IPS-20b (cell line): ENCODE measurements around the gene THSD4.
A peak's percentile ranks its signal among the peaks of the same experiment; 100 is the strongest.

Experiments
- H3K27ac ChIP-seq: one replicate; pipeline ENCODE4 v1.5.1; 2013; ENCODE audit warnings: low read length
- H3K27me3 ChIP-seq: 2 replicates; pipeline ENCODE4 v1.6.1; 2013; ENCODE audit warnings: mild to moderate bottlenecking, low read length, inconsistent platforms; ENCODE audit not compliant: insufficient read depth
- H3K36me3 ChIP-seq: 2 replicates; pipeline ENCODE4 v1.6.1; 2013; ENCODE audit warnings: low read depth, mild to moderate bottlenecking, inconsistent platforms, low read length, moderate library complexity; ENCODE audit not compliant: insufficient read depth
- H3K4me1 ChIP-seq: 2 replicates; pipeline ENCODE4 v1.6.1; 2013; ENCODE audit warnings: mild to moderate bottlenecking, control low read depth, inconsistent platforms, low read length, moderate library complexity; ENCODE audit not compliant: insufficient read depth
- H3K4me3 ChIP-seq: 2 replicates; pipeline ENCODE4 v1.5.1; 2013; ENCODE audit warnings: mild to moderate bottlenecking, low read length, inconsistent platforms
- H3K9ac ChIP-seq: 2 replicates; pipeline ENCODE4 v1.6.1; 2013; ENCODE audit warnings: low read depth, mild to moderate bottlenecking, inconsistent platforms, low read length, moderate library complexity
- H3K9me3 ChIP-seq: 2 replicates; pipeline ENCODE4 v1.6.1; 2013; ENCODE audit warnings: mild to moderate bottlenecking, low read depth, low read length, inconsistent platforms; ENCODE audit not compliant: insufficient read depth

THSD4 gene

GRCh38 chr15:71758711-71759110, 643.4 kb downstream of the THSD4 start:
- no peak overlapping the region for H3K9ac ChIP-seq
- no peak overlapping the region for H3K4me3 ChIP-seq
- no peaks in the 10 kb centered on the region for H3K27me3 ChIP-seq
- H3K36me3 ChIP-seq, result no peaks in the 10 kb centered on the region
- no peaks in the 10 kb centered on the region for H3K4me1 ChIP-seq
- H3K9me3 ChIP-seq, result peaks cover 16% of the 10 kb centered on the region; the same call in 1 of the 2 replicates
- no peak overlapping the region for H3K27ac ChIP-seq

DNA sequence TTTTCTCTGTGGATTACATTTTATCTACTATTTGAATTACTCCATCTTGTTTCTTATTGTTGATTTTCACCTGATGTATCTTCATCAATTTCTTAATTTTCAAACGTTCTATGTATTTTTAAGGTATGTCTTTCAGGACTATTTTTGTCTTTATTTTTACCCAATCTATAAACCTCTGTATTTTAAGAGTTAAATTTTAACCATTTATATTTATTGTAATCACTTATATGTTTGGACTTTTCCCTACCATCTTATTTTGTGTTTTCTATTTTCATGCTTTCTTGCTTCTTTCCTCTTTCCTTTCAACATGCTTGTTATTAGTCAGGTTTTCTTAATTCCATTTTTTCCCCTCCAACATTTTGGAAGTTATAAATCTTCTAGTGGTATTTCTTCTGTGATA, 645.6 kb downstream of the THSD4 start:
- no peak overlapping the region for H3K4me3 ChIP-seq
- no peaks in the 10 kb centered on the region for H3K36me3 ChIP-seq
- H3K9me3 ChIP-seq, result peaks cover 16% of the 10 kb centered on the region; the same call in 1 of the 2 replicates
- no peaks in the 10 kb centered on the region for H3K4me1 ChIP-seq
- no peak overlapping the region for H3K27ac ChIP-seq
- H3K9ac ChIP-seq, result no peak overlapping the region
- no peaks in the 10 kb centered on the region for H3K27me3 ChIP-seq

DNA sequence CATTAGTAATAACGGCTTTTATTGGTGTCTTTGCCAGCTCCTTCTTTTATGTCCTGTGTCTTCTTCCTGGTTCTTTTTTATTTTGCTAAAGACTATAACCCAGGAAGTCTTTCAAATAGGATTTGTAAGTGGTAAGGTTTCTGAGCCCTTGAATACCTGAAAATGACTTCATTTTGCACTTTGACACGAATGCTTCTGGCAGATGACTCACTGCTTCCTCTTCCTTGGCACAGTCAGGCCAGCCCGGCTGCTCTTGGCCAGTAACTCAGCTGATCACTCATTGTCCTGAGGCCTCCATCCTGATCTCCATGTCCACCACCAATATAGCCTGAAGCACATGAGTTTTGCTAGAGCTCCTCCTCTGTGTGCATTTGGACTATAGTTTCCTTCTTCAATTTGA, 646.4 kb downstream of the THSD4 start:
- no peak overlapping the region for H3K9ac ChIP-seq
- H3K27me3 ChIP-seq, result no peaks in the 10 kb centered on the region
- H3K36me3 ChIP-seq, result no peaks in the 10 kb centered on the region
- H3K27ac ChIP-seq, result no peak overlapping the region
- no peak overlapping the region for H3K4me3 ChIP-seq
- H3K9me3 ChIP-seq, result peaks cover 19% of the 10 kb centered on the region
- H3K4me1 ChIP-seq, result no peaks in the 10 kb centered on the region

DNA sequence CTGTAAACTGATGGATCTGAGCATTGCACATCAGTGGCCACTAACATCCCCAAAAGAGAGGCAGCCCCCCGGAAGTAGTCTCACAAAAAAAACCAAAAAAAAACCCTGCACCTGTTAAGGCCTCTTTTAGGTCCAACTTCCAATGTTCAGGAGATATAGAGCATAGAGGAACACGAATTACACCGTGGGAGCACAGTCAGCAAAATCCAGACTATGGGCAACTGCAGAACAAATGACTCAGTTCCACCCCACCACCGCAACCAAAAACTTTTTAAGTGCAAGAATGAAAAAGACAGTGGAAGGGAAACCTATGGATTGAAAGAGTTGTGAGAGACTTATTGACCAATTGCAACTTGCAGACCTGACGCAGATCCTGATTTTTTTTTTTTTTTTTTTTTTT, 652.9 kb downstream of the THSD4 start:
- Histone ChIP-seq H3K27ac (no peak overlapping the region), H3K36me3 (no peaks in the 10 kb centered on the region)

DNA sequence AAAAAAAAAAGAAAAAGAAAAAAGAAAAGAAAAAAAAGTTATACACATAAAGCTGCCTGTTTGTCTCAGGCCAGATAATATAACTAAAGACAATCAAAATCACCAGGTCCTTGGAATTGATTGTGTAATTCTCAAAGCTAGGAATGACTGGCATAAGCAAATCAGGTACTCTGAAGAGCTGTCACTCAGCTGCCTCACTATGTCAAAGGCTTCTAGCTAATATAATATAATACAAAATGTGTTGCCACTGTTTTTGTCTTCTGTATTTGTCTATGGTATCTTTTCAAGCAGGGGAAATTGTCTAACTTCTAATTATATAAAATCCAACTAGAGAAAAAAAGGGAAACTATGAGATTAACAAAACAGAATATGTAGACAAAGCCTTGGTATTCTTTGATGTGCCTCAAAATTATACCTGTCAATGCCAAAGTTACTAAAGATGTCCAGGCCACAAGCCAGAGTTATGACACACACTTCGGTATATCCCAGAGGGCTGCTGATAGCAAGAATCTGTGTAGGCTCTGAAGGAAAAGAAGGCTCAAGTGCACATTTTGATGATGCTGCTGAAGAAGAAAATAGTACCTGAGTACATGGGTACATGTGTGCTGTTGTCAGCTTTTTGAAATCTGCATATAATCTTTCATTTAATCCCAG, 658.1 kb downstream of the THSD4 start:
- no peak overlapping the region for H3K9ac ChIP-seq
- no peaks in the 10 kb centered on the region for H3K4me1 ChIP-seq
- no peaks in the 10 kb centered on the region for H3K36me3 ChIP-seq
- no peak overlapping the region for H3K4me3 ChIP-seq
- no peaks in the 10 kb centered on the region for H3K9me3 ChIP-seq
- H3K27ac ChIP-seq, result no peak overlapping the region
- H3K27me3 ChIP-seq, result no peaks in the 10 kb centered on the region

More for the DNA sequence above, 652.9 kb downstream of the THSD4 start:
- Histone ChIP-seq H3K9me3 (peaks cover 4% of the 10 kb centered on the region; the same call in 1 of the 2 replicates), H3K4me3 (no peak overlapping the region), H3K4me1 (no peaks in the 10 kb centered on the region), H3K27me3 (no peaks in the 10 kb centered on the region), H3K9ac (no peak overlapping the region)

- no peak overlapping the region for H3K27ac ChIP-seq
- no peaks in the 10 kb centered on the region for H3K36me3 ChIP-seq
- no peak overlapping the region for H3K4me3 ChIP-seq
Observed at GRCh38 chr15:71775856-71776255, 660.6 kb downstream of the THSD4 start.

GRCh38 chr15:71776304-71776703, 661.0 kb downstream of the THSD4 start:
- H3K9me3 ChIP-seq, result no peaks in the 10 kb centered on the region
- H3K4me3 ChIP-seq, result no peak overlapping the region
- H3K9ac ChIP-seq, result no peak overlapping the region
- H3K4me1 ChIP-seq, result peaks cover 4% of the 10 kb centered on the region; the same call in 1 of the 2 replicates
- no peaks in the 10 kb centered on the region for H3K27me3 ChIP-seq
- no peak overlapping the region for H3K27ac ChIP-seq
- H3K36me3 ChIP-seq, result no peaks in the 10 kb centered on the region

More at GRCh38 chr15:71775856-71776255, 660.6 kb downstream of the THSD4 start:
- no peaks in the 10 kb centered on the region for H3K9me3 ChIP-seq
- no peak overlapping the region for H3K9ac ChIP-seq
- peaks cover 4% of the 10 kb centered on the region; the same call in 1 of the 2 replicates for H3K4me1 ChIP-seq
- no peaks in the 10 kb centered on the region for H3K27me3 ChIP-seq

- Histone ChIP-seq H3K36me3 (no peaks in the 10 kb centered on the region), H3K9ac (no peak overlapping the region), H3K27ac (no peak overlapping the region), H3K4me3 (no peak overlapping the region), H3K4me1 (peaks cover 4% of the 10 kb centered on the region; the same call in 1 of the 2 replicates), H3K27me3 (no peaks in the 10 kb centered on the region), H3K9me3 (no peaks in the 10 kb centered on the region)
Observed at GRCh38 chr15:71777216-71777943, 662.1 kb downstream of the THSD4 start.

DNA sequence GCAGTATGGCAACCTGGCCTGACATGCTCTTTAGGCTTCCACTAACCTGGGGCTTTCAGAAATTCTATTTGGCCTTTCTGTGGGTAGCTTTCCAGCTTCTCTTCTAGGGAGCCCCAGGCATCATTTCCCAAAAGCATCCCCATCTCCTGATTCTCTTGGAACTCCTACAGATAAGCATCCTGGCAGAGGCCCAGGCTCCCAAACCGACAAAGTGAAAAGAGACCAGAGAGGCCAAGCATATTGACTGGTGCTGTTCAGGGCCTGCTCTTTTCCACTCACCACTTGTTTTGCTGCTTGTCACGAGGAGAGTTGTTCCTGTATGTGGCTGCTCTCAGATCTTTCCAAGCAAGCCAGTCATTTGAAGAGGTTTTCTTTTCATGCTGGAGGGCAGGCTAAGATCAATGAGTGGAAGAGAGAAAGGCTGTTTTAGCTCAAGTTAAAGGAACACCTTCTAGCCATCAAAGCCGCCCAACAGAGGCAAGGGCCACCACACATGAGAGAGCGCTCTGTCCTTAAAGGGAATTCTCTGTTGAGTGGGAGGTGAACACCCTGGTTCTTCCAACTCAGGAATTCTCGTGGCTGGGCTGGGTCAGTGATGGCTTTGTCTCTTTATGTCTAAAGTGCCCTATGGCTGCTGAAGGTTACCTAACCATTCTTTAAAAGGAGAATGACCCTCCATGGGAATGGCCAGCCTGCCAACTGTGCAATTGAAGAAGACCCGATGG, 664.0 kb downstream of the THSD4 start:
- H3K27ac ChIP-seq, result no peak overlapping the region
- H3K9me3 ChIP-seq, result no peaks in the 10 kb centered on the region
- H3K27me3 ChIP-seq, result no peaks in the 10 kb centered on the region
- no peak overlapping the region for H3K9ac ChIP-seq
- peaks cover 4% of the 10 kb centered on the region; the same call in 1 of the 2 replicates for H3K4me1 ChIP-seq
- no peaks in the 10 kb centered on the region for H3K36me3 ChIP-seq
- H3K4me3 ChIP-seq, result no peak overlapping the region

- Histone ChIP-seq H3K27me3 (no peaks in the 10 kb centered on the region), H3K27ac (no peak overlapping the region), H3K36me3 (no peaks in the 10 kb centered on the region), H3K9me3 (no peaks in the 10 kb centered on the region), H3K4me1 (peaks cover 4% of the 10 kb centered on the region; the same call in 1 of the 2 replicates), H3K9ac (0 out of 2 replicates have a peak overlapping the region, but pooled peaks have one; percentile 19), H3K4me3 (no peak overlapping the region)
Observed at GRCh38 chr15:71780115-71780976, 665.1 kb downstream of the THSD4 start.
